ENCODE data around the gene FBLN1.

DNA sequence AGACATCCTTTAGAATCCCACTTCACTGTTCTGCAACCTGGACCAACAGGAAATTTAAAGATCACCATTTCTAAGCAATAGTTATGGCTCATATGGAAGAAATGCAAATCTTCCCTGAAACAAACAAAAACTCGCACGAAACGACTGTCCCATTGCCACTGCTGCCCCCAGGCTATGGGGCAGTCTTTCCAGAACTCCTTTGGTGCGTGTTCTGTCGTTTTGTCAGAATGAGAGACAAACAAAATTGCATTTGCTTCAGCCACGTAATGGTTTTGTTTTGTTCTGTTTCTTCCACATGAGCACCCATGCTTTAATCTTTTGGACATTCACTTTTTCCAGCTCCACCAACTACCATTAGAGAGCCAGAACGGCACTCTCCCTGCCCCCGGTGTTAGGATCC lies 10.8 kb upstream of the FBLN1 start:
- TF ChIP-seq, protein P1, sequence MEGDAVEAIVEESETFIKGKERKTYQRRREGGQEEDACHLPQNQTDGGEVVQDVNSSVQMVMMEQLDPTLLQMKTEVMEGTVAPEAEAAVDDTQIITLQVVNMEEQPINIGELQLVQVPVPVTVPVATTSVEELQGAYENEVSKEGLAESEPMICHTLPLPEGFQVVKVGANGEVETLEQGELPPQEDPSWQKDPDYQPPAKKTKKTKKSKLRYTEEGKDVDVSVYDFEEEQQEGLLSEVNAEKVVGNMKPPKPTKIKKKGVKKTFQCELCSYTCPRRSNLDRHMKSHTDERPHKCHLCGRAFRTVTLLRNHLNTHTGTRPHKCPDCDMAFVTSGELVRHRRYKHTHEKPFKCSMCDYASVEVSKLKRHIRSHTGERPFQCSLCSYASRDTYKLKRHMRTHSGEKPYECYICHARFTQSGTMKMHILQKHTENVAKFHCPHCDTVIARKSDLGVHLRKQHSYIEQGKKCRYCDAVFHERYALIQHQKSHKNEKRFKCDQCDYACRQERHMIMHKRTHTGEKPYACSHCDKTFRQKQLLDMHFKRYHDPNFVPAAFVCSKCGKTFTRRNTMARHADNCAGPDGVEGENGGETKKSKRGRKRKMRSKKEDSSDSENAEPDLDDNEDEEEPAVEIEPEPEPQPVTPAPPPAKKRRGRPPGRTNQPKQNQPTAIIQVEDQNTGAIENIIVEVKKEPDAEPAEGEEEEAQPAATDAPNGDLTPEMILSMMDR (IDR thresholded peaks at IDR 0.05; ENCODE audit: low read length), result no peak
- no peak for TF ChIP-seq EZH2 (IDR thresholded peaks at IDR 0.05; ENCODE audit: borderline replicate concordance, low read length)

All from OCI-LY1 (cell line).